Endometrial microvascular endothelial cells (primary cell): ENCODE data around the gene CDC42BPA. TPM values are rescaled to one million over a fixed set of nuclear protein-coding genes. Genes with fewer than 3 reads are reported as not detected.
"Not testable (repeated sequence)": the region's sequence is repeated elsewhere in the genome, so short reads cannot be mapped to it uniquely, and the experiment has no call there.

Source experiments
- in situ Hi-C: cut with HindIII; loops from 2 replicates; pipeline ENCODE4 v1.10.0; 2017; ENCODE audit warnings: low sequenced_read_pairs, low pct_unique_long_range_greater_than_20kb; ENCODE audit errors: inconsistent ontology term
- total RNA-seq: library from RNA; depleted of rRNA; stranded (reverse); fragments of >200 nt; gene quantifications from one replicate; pipeline ENCODE4 v1.2.3, GENCODE V29; 2015; ENCODE audit errors: inconsistent ontology term

Gene CDC42BPA
- total RNA-seq, 1 donor from 2014 or later: 47.6 TPM

- in situ Hi-C loops: no loop called here
Observed at GRCh38 chr1:227280836-227281235, 37.5 kb downstream of the CDC42BPA start.

- in situ Hi-C loops: not testable (repeated sequence)
Observed at GRCh38 chr1:227276156-227276693, 42.1 kb downstream of the CDC42BPA start.

- in situ Hi-C loops: no loop called here
Observed at GRCh38 chr1:227273557-227273956, 44.7 kb downstream of the CDC42BPA start.

- in situ Hi-C loops: no loop called here
Observed at GRCh38 chr1:227272428-227272827, 45.9 kb downstream of the CDC42BPA start.

- in situ Hi-C loops: no loop called here
Observed at GRCh38 chr1:227270554-227270953, 47.7 kb downstream of the CDC42BPA start.

- in situ Hi-C loops: no loop called here
Observed at GRCh38 chr1:227268943-227269342, 49.3 kb downstream of the CDC42BPA start.

- in situ Hi-C loops: no loop called here
Observed at GRCh38 chr1:227265891-227266290, 52.4 kb downstream of the CDC42BPA start.

GRCh38 chr1:227263869-227264268, 54.4 kb downstream of the CDC42BPA start:
- in situ Hi-C loops: no loop called here

- in situ Hi-C loops: no loop called here
Observed at GRCh38 chr1:227261501-227261900, 56.8 kb downstream of the CDC42BPA start.

- in situ Hi-C loops: no loop called here
Observed at GRCh38 chr1:227260433-227260832, 57.9 kb downstream of the CDC42BPA start.

GRCh38 chr1:227257964-227258363, 60.3 kb downstream of the CDC42BPA start:
- in situ Hi-C loops: no loop called here

GRCh38 chr1:227255086-227255732, 63.1 kb downstream of the CDC42BPA start:
- in situ Hi-C loops: no loop called here

- in situ Hi-C loops: no loop called here
Observed at GRCh38 chr1:227253065-227253464, 65.2 kb downstream of the CDC42BPA start.

- in situ Hi-C loops: no loop called here
Observed at GRCh38 chr1:227245613-227246320, 72.5 kb downstream of the CDC42BPA start.

GRCh38 chr1:227244339-227245118, 73.8 kb downstream of the CDC42BPA start:
- in situ Hi-C loops: no loop called here

- in situ Hi-C loops: no loop called here
Observed at GRCh38 chr1:227242811-227243682, 75.2 kb downstream of the CDC42BPA start.

- in situ Hi-C loops: no loop called here
Observed at GRCh38 chr1:227240983-227241382, 77.3 kb downstream of the CDC42BPA start.

GRCh38 chr1:227234998-227235405, 83.3 kb downstream of the CDC42BPA start:
- in situ Hi-C loops: no loop called here

GRCh38 chr1:227231128-227231527, 87.2 kb downstream of the CDC42BPA start:
- in situ Hi-C loops: not testable (repeated sequence)
